ENCODE results near the gene INPP4B. TPM values are rescaled to one million over a fixed set of nuclear protein-coding genes. Genes with fewer than 3 reads are reported as not detected.
"Not testable (repeated sequence)": the region's sequence is repeated elsewhere in the genome, so short reads cannot be mapped to it uniquely, and the experiment has no call there.

The INPP4B gene
- total RNA-seq, 2 experiments from 2014 or later, result 45.7 to 46.3 TPM

- H3K27me3 Mint-ChIP-seq, result no peaks in the 10 kb centered on the region
- DNase-seq, result no peak
- no peaks in the 10 kb centered on the region for H3K36me3 Mint-ChIP-seq
- H3K9me3 Mint-ChIP-seq, result no peaks in the 10 kb centered on the region
- peaks cover 4% of the 10 kb centered on the region for H3K4me1 Mint-ChIP-seq
- H3K4me3 Mint-ChIP-seq, result no peak overlapping the region
- H3K27ac Mint-ChIP-seq, result no peak overlapping the region
Measured at GRCh38 chr4:142809559-142809958, 36.5 kb downstream of the INPP4B start.

GRCh38 chr4:142803879-142804278 lies 42.2 kb downstream of the INPP4B start:
- not testable (repeated sequence) for H3K27me3 Mint-ChIP-seq, DNase-seq, H3K36me3 Mint-ChIP-seq, H3K9me3 Mint-ChIP-seq, H3K27ac Mint-ChIP-seq, H3K4me3 Mint-ChIP-seq
- peaks cover 16% of the 10 kb centered on the region for H3K4me1 Mint-ChIP-seq

GRCh38 chr4:142801966-142802365 lies 44.1 kb downstream of the INPP4B start:
- no peak overlapping the region for H3K27ac Mint-ChIP-seq
- DNase-seq, result peak; percentile 31
- no peaks in the 10 kb centered on the region for H3K27me3 Mint-ChIP-seq
- H3K4me3 Mint-ChIP-seq, result no peak overlapping the region
- no peaks in the 10 kb centered on the region for H3K36me3 Mint-ChIP-seq
- no peaks in the 10 kb centered on the region for H3K9me3 Mint-ChIP-seq
- peaks cover 16% of the 10 kb centered on the region for H3K4me1 Mint-ChIP-seq

GRCh38 chr4:142781114-142781513 lies 65.0 kb downstream of the INPP4B start:
- Mint-ChIP-seq H3K36me3 (no peaks in the 10 kb centered on the region), H3K27me3 (peaks cover 9% of the 10 kb centered on the region), H3K9me3 (no peaks in the 10 kb centered on the region), H3K27ac (no peak overlapping the region), H3K4me1 (no peaks in the 10 kb centered on the region), H3K4me3 (no peak overlapping the region)
- no peak for DNase-seq

GRCh38 chr4:142778900-142779299 lies 67.2 kb downstream of the INPP4B start:
- Mint-ChIP-seq H3K9me3 (no peaks in the 10 kb centered on the region), H3K36me3 (no peaks in the 10 kb centered on the region), H3K4me1 (no peaks in the 10 kb centered on the region), H3K27ac (no peak overlapping the region), H3K4me3 (no peak overlapping the region), H3K27me3 (peaks cover 9% of the 10 kb centered on the region)
- DNase-seq, result no peak

GRCh38 chr4:142778430-142778829 lies 67.7 kb downstream of the INPP4B start:
- Mint-ChIP-seq H3K4me3 (no peak overlapping the region), H3K4me1 (no peaks in the 10 kb centered on the region), H3K36me3 (no peaks in the 10 kb centered on the region), H3K27me3 (peaks cover 9% of the 10 kb centered on the region), H3K27ac (no peak overlapping the region), H3K9me3 (no peaks in the 10 kb centered on the region)
- DNase-seq, result no peak

GRCh38 chr4:142777045-142777743 lies 68.9 kb downstream of the INPP4B start:
- H3K4me1 Mint-ChIP-seq, result no peaks in the 10 kb centered on the region
- DNase-seq, result no peak

GRCh38 chr4:142776026-142776425 lies 70.1 kb downstream of the INPP4B start:
- DNase-seq, result no peak
- Mint-ChIP-seq H3K27me3 (peaks cover 9% of the 10 kb centered on the region), H3K4me3 (no peak overlapping the region), H3K9me3 (no peaks in the 10 kb centered on the region), H3K27ac (no peak overlapping the region), H3K36me3 (no peaks in the 10 kb centered on the region), H3K4me1 (no peaks in the 10 kb centered on the region)

More at GRCh38 chr4:142777045-142777743, 68.9 kb downstream of the INPP4B start:
- no peaks in the 10 kb centered on the region for H3K36me3 Mint-ChIP-seq
- H3K9me3 Mint-ChIP-seq, result no peaks in the 10 kb centered on the region
- peaks cover 9% of the 10 kb centered on the region for H3K27me3 Mint-ChIP-seq
- no peak overlapping the region for H3K27ac Mint-ChIP-seq
- H3K4me3 Mint-ChIP-seq, result no peak overlapping the region

- Mint-ChIP-seq H3K27ac (no peak overlapping the region), H3K27me3 (no peaks in the 10 kb centered on the region), H3K9me3 (no peaks in the 10 kb centered on the region), H3K36me3 (no peaks in the 10 kb centered on the region), H3K4me1 (no peaks in the 10 kb centered on the region), H3K4me3 (no peak overlapping the region)
- no peak for DNase-seq
Measured at GRCh38 chr4:142773505-142773904, 72.6 kb downstream of the INPP4B start.

- DNase-seq, result no peak
- Mint-ChIP-seq H3K9me3 (no peaks in the 10 kb centered on the region), H3K4me1 (no peaks in the 10 kb centered on the region), H3K4me3 (no peak overlapping the region), H3K27ac (no peak overlapping the region), H3K27me3 (no peaks in the 10 kb centered on the region), H3K36me3 (no peaks in the 10 kb centered on the region)
Measured at GRCh38 chr4:142762280-142762679, 83.8 kb downstream of the INPP4B start.

- Mint-ChIP-seq H3K9me3 (no peaks in the 10 kb centered on the region), H3K27me3 (no peaks in the 10 kb centered on the region), H3K36me3 (no peaks in the 10 kb centered on the region)
Measured at GRCh38 chr4:142752202-142752786, 93.8 kb downstream of the INPP4B start.

GRCh38 chr4:142743121-142743825 lies 102.8 kb downstream of the INPP4B start:
- H3K4me1 Mint-ChIP-seq, result no peaks in the 10 kb centered on the region
- no peak overlapping the region for H3K4me3 Mint-ChIP-seq
- H3K27me3 Mint-ChIP-seq, result no peaks in the 10 kb centered on the region
- H3K27ac Mint-ChIP-seq, result no peak overlapping the region
- no peaks in the 10 kb centered on the region for H3K36me3 Mint-ChIP-seq
- no peak for DNase-seq
- H3K9me3 Mint-ChIP-seq, result peaks cover 23% of the 10 kb centered on the region

More at GRCh38 chr4:142752202-142752786, 93.8 kb downstream of the INPP4B start:
- DNase-seq, result no peak
- H3K4me1 Mint-ChIP-seq, result no peaks in the 10 kb centered on the region
- no peak overlapping the region for H3K27ac Mint-ChIP-seq
- no peak overlapping the region for H3K4me3 Mint-ChIP-seq

- Mint-ChIP-seq H3K27me3 (no peaks in the 10 kb centered on the region), H3K9me3 (peaks cover 23% of the 10 kb centered on the region), H3K4me1 (no peaks in the 10 kb centered on the region), H3K27ac (no peak overlapping the region), H3K36me3 (no peaks in the 10 kb centered on the region), H3K4me3 (no peak overlapping the region)
- no peak for DNase-seq
Measured at GRCh38 chr4:142741995-142742394, 104.1 kb downstream of the INPP4B start.

GRCh38 chr4:142728233-142728632 lies 117.9 kb downstream of the INPP4B start:
- no peak overlapping the region for H3K4me3 Mint-ChIP-seq
- no peaks in the 10 kb centered on the region for H3K9me3 Mint-ChIP-seq
- H3K4me1 Mint-ChIP-seq, result peaks cover 2% of the 10 kb centered on the region
- no peaks in the 10 kb centered on the region for H3K27me3 Mint-ChIP-seq
- H3K27ac Mint-ChIP-seq, result no peak overlapping the region
- no peaks in the 10 kb centered on the region for H3K36me3 Mint-ChIP-seq
- DNase-seq, result no peak

GRCh38 chr4:142727149-142727548 lies 119.0 kb downstream of the INPP4B start:
- Mint-ChIP-seq H3K9me3 (no peaks in the 10 kb centered on the region), H3K4me1 (peaks cover 2% of the 10 kb centered on the region), H3K27me3 (no peaks in the 10 kb centered on the region), H3K36me3 (no peaks in the 10 kb centered on the region), H3K4me3 (no peak overlapping the region), H3K27ac (no peak overlapping the region)
- no peak for DNase-seq
